KOPT-K1 (cell line): Measurements from ENCODE around the gene APP.

Experiments used
- H3K27ac ChIP-seq: fragments of 200-600 bp; sonication (generic); 2 replicates; pipeline ENCODE4 v1.5.1; 2016; ENCODE audit warnings: antibody characterized with exemption, mild to moderate bottlenecking, low read depth, low read length; ENCODE audit not compliant: poor library complexity, severe bottlenecking
- H3K36me3 ChIP-seq: fragments of 200-600 bp; sonication (generic); 2 replicates; pipeline ENCODE4 v1.5.1; 2017; ENCODE audit warnings: antibody characterized with exemption, mild to moderate bottlenecking, low read length, moderate library complexity; ENCODE audit not compliant: insufficient read depth
- H3K9me3 ChIP-seq: fragments of 200-600 bp; sonication (generic); 2 replicates; pipeline ENCODE4 v1.5.1; 2017; ENCODE audit warnings: antibody characterized with exemption, low read length, mild to moderate bottlenecking; ENCODE audit not compliant: insufficient read depth, poor library complexity, severe bottlenecking

APP gene

GRCh38 chr21:26170471-26171257 is at the start of gene APP:
Gene APP (minus strand): TSS chr21:26170770. CDS start chr21:26170620, 150 bp downstream.
- H3K27ac ChIP-seq: no peak within 1 kb of the TSS
- no peaks in the 10 kb centered on the region for H3K36me3 ChIP-seq
- H3K9me3 ChIP-seq: no peaks in the 10 kb centered on the region

- Histone ChIP-seq H3K36me3 (no peaks in the 10 kb centered on the region), H3K27ac (no peak overlapping the region), H3K9me3 (no peaks in the 10 kb centered on the region)
Observed at GRCh38 chr21:26212220-26212619, 41.6 kb upstream of the APP start.

- H3K27ac ChIP-seq: no peak overlapping the region
- H3K9me3 ChIP-seq: no peaks in the 10 kb centered on the region
- H3K36me3 ChIP-seq: no peaks in the 10 kb centered on the region
Observed at GRCh38 chr21:26210614-26211013, 40.0 kb upstream of the APP start.

- Histone ChIP-seq H3K9me3 (no peaks in the 10 kb centered on the region), H3K27ac (no peak overlapping the region), H3K36me3 (no peaks in the 10 kb centered on the region)
Observed at GRCh38 chr21:26207021-26207420, 36.5 kb upstream of the APP start.

- no peak overlapping the region for H3K27ac ChIP-seq
- H3K9me3 ChIP-seq: no peaks in the 10 kb centered on the region
- no peaks in the 10 kb centered on the region for H3K36me3 ChIP-seq
Observed at GRCh38 chr21:26199456-26199855, 28.9 kb upstream of the APP start.

GRCh38 chr21:26195708-26196107 is 25.1 kb upstream of the APP start:
- Histone ChIP-seq H3K9me3 (no peaks in the 10 kb centered on the region), H3K36me3 (no peaks in the 10 kb centered on the region), H3K27ac (no peak overlapping the region)

- H3K9me3 ChIP-seq: no peaks in the 10 kb centered on the region
- H3K36me3 ChIP-seq: no peaks in the 10 kb centered on the region
- H3K27ac ChIP-seq: no peak overlapping the region
Observed at GRCh38 chr21:26194811-26195251, 24.3 kb upstream of the APP start.

GRCh38 chr21:26194326-26194725 is 23.8 kb upstream of the APP start:
- H3K36me3 ChIP-seq: no peaks in the 10 kb centered on the region
- H3K9me3 ChIP-seq: no peaks in the 10 kb centered on the region
- no peak overlapping the region for H3K27ac ChIP-seq

- H3K36me3 ChIP-seq: no peaks in the 10 kb centered on the region
Observed at GRCh38 chr21:26191609-26192008, 21.0 kb upstream of the APP start.

GRCh38 chr21:26188422-26188821 is 17.9 kb upstream of the APP start:
- Histone ChIP-seq H3K9me3 (no peaks in the 10 kb centered on the region), H3K27ac (no peak overlapping the region), H3K36me3 (no peaks in the 10 kb centered on the region)

More at GRCh38 chr21:26191609-26192008, 21.0 kb upstream of the APP start:
- H3K27ac ChIP-seq: no peak overlapping the region
- H3K9me3 ChIP-seq: no peaks in the 10 kb centered on the region

GRCh38 chr21:26185446-26185845 is 14.9 kb upstream of the APP start:
- H3K9me3 ChIP-seq: no peaks in the 10 kb centered on the region

GRCh38 chr21:26185021-26185420 is 14.5 kb upstream of the APP start:
- Histone ChIP-seq H3K36me3 (no peaks in the 10 kb centered on the region), H3K9me3 (no peaks in the 10 kb centered on the region), H3K27ac (no peak overlapping the region)

More at GRCh38 chr21:26185446-26185845, 14.9 kb upstream of the APP start:
- Histone ChIP-seq H3K27ac (no peak overlapping the region), H3K36me3 (no peaks in the 10 kb centered on the region)

GRCh38 chr21:26179501-26179900 is 8.9 kb upstream of the APP start:
- H3K9me3 ChIP-seq: no peaks in the 10 kb centered on the region
- no peak overlapping the region for H3K27ac ChIP-seq
- no peaks in the 10 kb centered on the region for H3K36me3 ChIP-seq

GRCh38 chr21:26177746-26178426 is 7.3 kb upstream of the APP start:
- no peaks in the 10 kb centered on the region for H3K9me3 ChIP-seq
- no peaks in the 10 kb centered on the region for H3K36me3 ChIP-seq
- no peak overlapping the region for H3K27ac ChIP-seq

GRCh38 chr21:26177187-26177586 is 6.6 kb upstream of the APP start:
- Histone ChIP-seq H3K36me3 (no peaks in the 10 kb centered on the region), H3K27ac (no peak overlapping the region)

More at GRCh38 chr21:26177187-26177586, 6.6 kb upstream of the APP start:
- no peaks in the 10 kb centered on the region for H3K9me3 ChIP-seq
